HEK293T (cell line): ENCODE results near the gene SLC9C2.
"Not testable (repeated sequence)": the region's sequence is repeated elsewhere in the genome, so short reads cannot be mapped to it uniquely, and the experiment has no call there.

Experiments
- CTCF ChIA-PET: fragments of 350-600 bp; formaldehyde crosslinking; extraction: SDS; loops from one replicate; lab custom pipeline; 2021; ENCODE audit warnings: antibody characterized with exemption, inconsistent platforms; lab: Yijun Ruan, JAX
- POLR2A ChIA-PET: fragments of 350-600 bp; formaldehyde crosslinking; extraction: SDS; loops from one replicate; lab custom pipeline; 2020; ENCODE audit warnings: antibody characterized with exemption, inconsistent platforms; lab: Yijun Ruan, JAX
- DNase-seq: peaks from one replicate; pipeline ENCODE4 v3.0.0; 2012; ENCODE audit warnings: mixed read lengths; ENCODE audit errors: extremely low spot score
- ARNT ChIP-seq: fragments of 450-650 bp; IDR thresholded peaks from 2 replicates; pipeline ENCODE4 v1.6.1; 2017; ENCODE audit warnings: mild to moderate bottlenecking
- BHLHE40 ChIP-seq: fragments of 450-650 bp; IDR thresholded peaks from 2 replicates; pipeline ENCODE4 v1.6.1; 2016; ENCODE audit warnings: mild to moderate bottlenecking, moderate library complexity, borderline replicate concordance
- CTBP1 ChIP-seq: fragments of 450-650 bp; IDR thresholded peaks from 2 replicates; pipeline ENCODE4 v1.6.1; 2016; ENCODE audit warnings: borderline replicate concordance
- ELF4 ChIP-seq: fragments of 450-650 bp; IDR thresholded peaks from 2 replicates; pipeline ENCODE4 v1.6.1; 2017; ENCODE audit warnings: antibody characterized with exemption
- FOXA1 ChIP-seq: fragments of 450-650 bp; IDR thresholded peaks from 2 replicates; pipeline ENCODE4 v1.6.1; 2016; ENCODE audit warnings: mild to moderate bottlenecking
- FOXK2 ChIP-seq: fragments of 450-650 bp; IDR thresholded peaks from 2 replicates; pipeline ENCODE4 v1.6.1; 2016; ENCODE audit warnings: mild to moderate bottlenecking
- FOXM1 ChIP-seq: fragments of 450-650 bp; IDR thresholded peaks from 2 replicates; pipeline ENCODE4 v1.6.1; 2017; ENCODE audit warnings: mild to moderate bottlenecking, borderline replicate concordance
- HDGF ChIP-seq: fragments of 450-650 bp; IDR thresholded peaks from 2 replicates; pipeline ENCODE4 v1.6.1; 2017; ENCODE audit warnings: antibody characterized with exemption, borderline replicate concordance
- L3MBTL2 ChIP-seq: fragments of 450-650 bp; conservative IDR thresholded peaks from 2 replicates; pipeline ENCODE4 v1.6.1; 2016; ENCODE audit warnings: mild to moderate bottlenecking
- LEF1 ChIP-seq: fragments of 450-650 bp; IDR thresholded peaks from 2 replicates; pipeline ENCODE4 v1.6.1; 2017; ENCODE audit warnings: mild to moderate bottlenecking, borderline replicate concordance
- NFRKB ChIP-seq: fragments of 450-650 bp; IDR thresholded peaks from 2 replicates; pipeline ENCODE4 v1.6.1; 2016; ENCODE audit warnings: mild to moderate bottlenecking, moderate library complexity
- PKNOX1 ChIP-seq: fragments of 450-650 bp; IDR thresholded peaks from 2 replicates; pipeline ENCODE4 v1.6.1; 2016
- SP1 ChIP-seq: fragments of 450-650 bp; IDR thresholded peaks from 2 replicates; pipeline ENCODE4 v1.6.1; 2017
- SUZ12 ChIP-seq: fragments of 450-650 bp; IDR thresholded peaks from 2 replicates; pipeline ENCODE4 v1.6.1; 2016; ENCODE audit warnings: mild to moderate bottlenecking
- TARDBP ChIP-seq: fragments of 450-650 bp; IDR thresholded peaks from 2 replicates; pipeline ENCODE4 v1.6.1; 2016
- ZNF384 ChIP-seq: fragments of 450-650 bp; IDR thresholded peaks from 2 replicates; pipeline ENCODE4 v1.6.1; 2016

SLC9C2 gene

GRCh38 chr1:173603056-173603591, at the start of gene SLC9C2:
Gene SLC9C2, minus strand, starts transcription at chr1:173603072. Its CDS starts 1,296 bp downstream, at chr1:173601776.
- TF ChIP-seq FOXM1 = no peak
- no peak for TF ChIP-seq CTBP1
- TF ChIP-seq PKNOX1 = no peak
- no peak for TF ChIP-seq NFRKB
- TF ChIP-seq FOXK2 = no peak
- TF ChIP-seq SP1 = no peak
- TF ChIP-seq ARNT = no peak
- no peak for TF ChIP-seq FOXA1
- TF ChIP-seq ELF4 = no peak
- no peak for TF ChIP-seq BHLHE40
- TF ChIP-seq HDGF = no peak
- no peak for TF ChIP-seq LEF1
- TF ChIP-seq L3MBTL2 = no peak
- no peak for TF ChIP-seq SUZ12
- no peak for TF ChIP-seq TARDBP
- no peak for TF ChIP-seq ZNF384
- CTCF ChIA-PET = interaction anchor here (0.6 kb wide), 1 partner anchor 660 kb away, joined by 3 read pairs; no protein-coding TSS in a partner anchor
- DNase-seq = no peak
- POLR2A ChIA-PET = no interaction called here

GRCh38 chr1:173648880-173649605, 46.2 kb upstream of the SLC9C2 start:
- ChIA-PET CTCF (no interaction called here), POLR2A (no interaction called here)
- no peak for TF ChIP-seq ARNT
- TF ChIP-seq ELF4 = no peak
- TF ChIP-seq NFRKB = no peak
- no peak for TF ChIP-seq TARDBP
- no peak for TF ChIP-seq CTBP1
- no peak for TF ChIP-seq L3MBTL2
- no peak for TF ChIP-seq FOXK2
- TF ChIP-seq ZNF384 = no peak
- TF ChIP-seq SP1 = no peak
- TF ChIP-seq FOXA1 = no peak
- TF ChIP-seq HDGF = no peak
- no peak for TF ChIP-seq LEF1
- no peak for TF ChIP-seq FOXM1
- no peak for TF ChIP-seq SUZ12
- TF ChIP-seq BHLHE40 = no peak
- no peak for TF ChIP-seq PKNOX1
- no peak for DNase-seq

GRCh38 chr1:173646656-173647055, 43.8 kb upstream of the SLC9C2 start:
- DNase-seq = no peak
- TF ChIP-seq FOXM1 (no peak), TARDBP (no peak), CTBP1 (no peak), ARNT (no peak), L3MBTL2 (no peak), PKNOX1 (no peak), ZNF384 (no peak)
- ChIA-PET CTCF (no interaction called here), POLR2A (no interaction called here)

- DNase-seq, POLR2A ChIA-PET, CTCF ChIA-PET: not testable (repeated sequence)
Measured at GRCh38 chr1:173642450-173643139, 39.7 kb upstream of the SLC9C2 start.

GRCh38 chr1:173639102-173639501, 36.2 kb upstream of the SLC9C2 start:
- POLR2A ChIA-PET = no interaction called here
- CTCF ChIA-PET = no interaction called here
- no peak for DNase-seq
- TF ChIP-seq FOXA1 (no peak), SP1 (no peak), BHLHE40 (no peak), TARDBP (no peak), FOXK2 (no peak), FOXM1 (no peak), ZNF384 (no peak), CTBP1 (no peak), SUZ12 (no peak), ARNT (no peak), ELF4 (no peak), L3MBTL2 (no peak), NFRKB (no peak), HDGF (no peak), PKNOX1 (no peak), LEF1 (no peak)
